GM19099 (cell line): ENCODE data around the gene MYO7B.

Experiments used
- POLR2A ChIP-seq: IDR thresholded peaks from 3 replicates; pipeline ENCODE4 v1.6.1; 2011; ENCODE audit warnings: low read depth; ENCODE audit not compliant: insufficient read length; ENCODE audit errors: extremely low read depth

Gene MYO7B

DNA sequence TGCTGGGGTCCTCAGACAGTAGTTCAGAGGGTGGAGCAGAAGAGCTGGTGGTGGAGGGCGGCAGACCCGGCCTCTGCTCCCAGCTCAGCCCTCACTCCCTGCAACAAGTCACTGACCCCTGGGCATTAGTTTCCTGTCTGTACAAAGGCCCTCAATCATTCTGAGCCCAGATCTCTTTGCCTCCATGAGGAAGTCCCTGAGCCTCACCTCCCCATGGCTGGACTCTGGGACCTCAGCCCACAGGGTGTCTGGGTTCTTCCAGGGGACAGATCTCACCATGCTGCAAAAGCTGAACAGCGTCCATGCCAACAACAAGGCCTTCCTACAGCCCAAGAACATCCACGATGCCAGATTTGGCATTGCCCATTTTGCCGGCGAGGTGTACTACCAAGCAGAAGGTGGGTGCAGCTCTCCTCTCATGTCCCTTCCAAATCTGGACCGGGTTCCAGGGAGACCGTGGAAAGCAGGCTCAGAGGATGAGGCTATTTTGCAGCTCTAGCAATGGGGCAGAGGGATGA, 49.1 kb downstream of the MYO7B start:
- no peak for TF ChIP-seq POLR2A

DNA sequence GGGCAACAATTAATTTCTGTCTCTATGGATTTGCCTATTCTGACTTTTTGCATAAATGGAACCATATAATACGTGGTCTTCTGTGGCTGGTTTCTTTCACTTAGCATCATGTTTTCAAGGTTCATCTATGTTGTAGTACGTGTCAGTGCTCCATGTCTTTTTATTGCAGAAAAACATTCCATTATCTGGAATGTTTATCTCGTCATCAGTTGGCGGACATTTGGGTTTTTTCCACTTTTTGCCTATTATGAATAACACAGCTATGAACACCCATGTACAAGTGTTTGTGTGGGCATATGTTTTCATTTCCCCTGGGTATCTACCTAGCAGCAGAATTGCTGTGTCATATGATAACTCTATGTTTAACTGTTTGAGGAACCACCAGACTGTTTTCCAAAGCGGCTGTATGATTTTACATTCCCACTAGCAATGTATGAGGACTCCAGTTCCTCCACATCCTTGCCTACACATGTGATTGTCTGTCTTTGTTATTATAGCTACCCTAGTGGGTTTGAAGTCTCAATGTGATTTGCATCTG, 49.9 kb downstream of the MYO7B start:
- TF ChIP-seq POLR2A = no peak

DNA sequence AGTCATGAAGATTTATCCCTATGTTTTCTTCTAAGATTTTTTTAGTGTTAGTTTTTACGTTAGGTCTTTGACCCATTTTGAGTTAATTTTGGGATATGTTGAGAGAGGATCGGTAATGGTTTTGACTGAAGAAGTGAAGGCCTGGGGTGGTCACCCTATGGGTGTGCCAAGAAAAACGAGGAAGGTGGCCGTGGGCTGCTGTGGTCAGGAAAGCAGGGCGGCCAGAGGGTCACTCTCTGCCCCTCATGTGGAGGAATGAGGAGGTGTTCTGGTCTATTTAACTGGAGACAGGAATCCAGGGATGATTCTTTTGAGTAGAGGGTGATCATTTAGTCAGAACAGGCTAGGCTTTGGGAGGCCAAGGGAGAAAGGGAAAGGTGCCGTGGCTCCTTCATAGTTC, 50.7 kb downstream of the MYO7B start:
- TF ChIP-seq POLR2A = no peak

DNA sequence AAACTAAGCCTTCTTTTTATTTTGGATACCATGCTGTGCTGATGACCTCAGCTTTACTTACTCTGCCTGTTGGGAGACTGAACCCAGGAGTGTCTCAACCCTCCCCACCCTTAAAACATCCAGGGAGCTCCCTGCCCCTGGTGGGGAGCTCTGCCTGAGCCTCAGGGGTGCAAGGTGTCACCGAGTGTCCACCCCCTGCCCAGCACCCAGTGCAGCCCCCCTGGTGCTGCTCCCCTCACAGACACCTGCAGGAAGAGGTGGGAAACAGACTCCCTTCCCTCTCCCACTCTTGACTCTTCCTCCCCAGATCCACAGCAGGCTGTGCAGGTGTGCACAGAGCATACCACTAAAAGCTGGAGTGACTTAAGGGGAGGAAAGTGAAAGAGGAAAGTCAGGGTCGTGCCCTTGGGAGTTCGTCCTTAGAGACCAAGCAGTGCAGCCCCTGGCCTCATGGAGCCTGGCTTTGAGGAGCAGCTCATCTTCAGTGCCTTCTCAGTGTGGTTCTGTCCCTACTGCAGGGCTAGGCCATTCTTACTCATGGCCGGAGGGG, 51.3 kb downstream of the MYO7B start:
- TF ChIP-seq POLR2A = no peak

DNA sequence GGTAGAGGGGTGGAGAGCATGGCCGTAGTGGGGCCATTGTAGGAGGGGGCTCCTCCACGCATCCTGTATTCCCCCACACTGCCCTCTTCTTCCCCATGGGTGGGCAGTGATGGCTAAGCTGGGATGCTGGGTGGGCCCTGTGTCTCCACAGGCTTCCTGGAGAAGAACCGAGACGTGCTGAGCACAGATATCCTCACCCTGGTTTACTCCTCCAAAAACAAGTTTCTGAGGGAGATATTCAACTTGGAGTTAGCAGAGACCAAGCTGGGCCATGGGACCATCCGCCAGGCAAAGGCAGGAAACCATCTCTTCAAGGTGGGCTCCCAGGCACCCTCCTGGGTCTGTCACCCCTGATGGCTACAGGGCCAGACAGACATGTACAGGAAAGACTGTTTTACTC, 52.8 kb downstream of the MYO7B start:
- TF ChIP-seq POLR2A = no peak

DNA sequence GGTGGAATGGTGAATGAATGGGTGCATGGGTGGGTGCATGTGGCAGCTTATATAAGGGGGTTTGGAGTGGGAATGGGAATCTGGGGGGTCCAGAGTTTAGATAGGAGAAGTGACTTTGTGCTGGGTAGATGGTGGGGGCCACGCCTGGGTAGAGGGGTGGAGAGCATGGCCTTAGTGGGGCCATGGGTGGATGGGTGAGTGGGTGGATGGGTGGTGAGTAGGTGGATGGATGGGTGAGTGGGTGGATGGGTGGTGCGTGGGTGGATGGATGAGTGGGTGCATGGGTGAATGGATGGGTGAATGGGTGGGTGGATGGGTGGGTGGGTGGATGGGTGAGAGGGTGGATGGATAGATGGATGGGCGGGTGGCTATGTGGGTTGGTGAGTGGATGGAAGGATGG, 53.9 kb downstream of the MYO7B start:
- no peak for TF ChIP-seq POLR2A

DNA sequence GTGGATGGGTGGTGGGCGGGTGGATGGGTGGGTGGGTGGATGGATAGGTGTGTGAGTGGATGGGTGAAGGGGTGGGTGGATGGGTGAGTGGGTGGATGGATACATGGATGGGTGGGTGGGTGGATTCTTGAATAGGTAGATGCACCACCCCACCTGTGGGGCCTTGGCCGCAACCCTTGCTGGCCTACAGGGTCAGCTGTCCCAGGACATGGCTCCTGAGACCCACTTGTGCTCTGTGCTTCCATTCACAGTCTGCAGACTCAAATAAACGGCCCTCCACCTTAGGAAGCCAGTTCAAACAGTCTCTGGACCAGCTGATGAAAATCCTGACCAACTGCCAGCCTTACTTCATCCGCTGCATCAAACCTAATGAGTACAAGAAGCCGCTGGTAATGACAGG, 54.4 kb downstream of the MYO7B start:
- TF ChIP-seq POLR2A = no peak

DNA sequence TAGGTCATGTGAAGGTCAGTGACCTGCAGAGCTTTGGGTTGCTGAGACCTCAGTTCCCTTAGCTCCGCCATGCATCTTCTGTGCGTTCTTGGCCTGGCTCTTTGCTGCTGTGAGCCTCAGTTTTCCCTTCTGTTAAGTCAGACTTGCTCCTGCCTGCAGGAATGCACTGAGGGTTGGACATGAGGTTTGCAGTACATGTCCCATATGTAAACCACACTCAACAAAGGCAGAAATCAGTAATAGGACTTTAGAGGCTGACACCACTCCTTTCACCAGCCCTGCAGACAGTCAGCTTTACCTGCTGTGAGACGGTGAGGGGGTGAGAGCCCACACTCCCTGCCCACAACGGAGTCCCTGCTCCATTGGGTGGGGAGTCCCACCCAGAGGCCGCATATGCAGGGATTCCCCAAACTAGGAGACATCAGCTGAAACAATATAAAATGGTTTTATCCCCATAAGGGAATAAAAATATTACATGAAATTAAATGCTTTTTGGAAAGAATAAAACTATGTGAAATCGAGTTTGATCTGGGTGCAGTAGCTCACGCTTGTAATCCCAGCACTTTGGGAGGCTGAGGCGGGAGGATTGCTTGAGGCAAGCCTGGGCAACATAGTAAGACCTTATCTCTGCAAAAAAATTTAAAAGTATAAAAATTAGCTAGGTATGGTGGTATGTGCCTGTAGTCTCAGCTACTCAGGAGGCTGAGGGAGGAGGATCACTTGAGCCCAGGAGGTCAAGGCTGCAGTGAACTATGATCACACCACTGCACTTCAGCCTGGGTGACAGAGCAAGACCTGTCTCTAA, 55.1 kb downstream of the MYO7B start:
- TF ChIP-seq POLR2A = no peak

DNA sequence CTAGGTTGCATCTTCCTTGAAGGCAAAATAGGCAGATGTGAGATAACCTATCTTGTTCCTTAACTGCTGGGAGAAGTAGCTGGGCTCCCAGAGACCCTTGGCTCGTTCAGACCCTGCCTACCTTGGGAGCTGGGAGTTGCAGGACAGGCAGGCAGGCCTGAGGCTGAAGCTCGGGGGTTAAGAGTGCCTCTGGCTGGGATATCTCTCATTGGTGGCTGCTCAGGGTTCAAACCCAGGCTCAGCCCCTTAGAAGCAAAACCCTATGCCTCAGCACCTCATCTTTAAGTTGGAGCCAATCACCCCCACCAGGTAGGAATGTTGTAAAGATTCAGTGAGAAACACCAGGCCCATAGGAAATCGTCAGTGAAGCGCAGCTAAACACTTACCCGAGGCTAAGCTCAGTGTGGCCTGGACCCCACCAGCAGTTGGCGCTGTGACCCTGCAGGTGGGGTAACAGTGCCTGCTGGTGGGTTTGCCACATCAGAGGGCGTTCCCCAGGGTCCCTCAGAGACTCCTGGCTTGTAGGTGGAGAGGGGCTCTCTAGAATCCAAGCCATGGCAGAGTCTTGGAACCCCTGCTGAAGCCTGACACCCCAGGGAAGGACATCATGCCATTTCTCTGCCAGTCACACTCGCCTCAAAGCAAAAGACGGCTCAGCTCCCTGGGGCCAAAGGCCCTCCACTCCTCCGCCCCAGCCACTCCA, 55.9 kb downstream of the MYO7B start:
- TF ChIP-seq POLR2A = no peak

DNA sequence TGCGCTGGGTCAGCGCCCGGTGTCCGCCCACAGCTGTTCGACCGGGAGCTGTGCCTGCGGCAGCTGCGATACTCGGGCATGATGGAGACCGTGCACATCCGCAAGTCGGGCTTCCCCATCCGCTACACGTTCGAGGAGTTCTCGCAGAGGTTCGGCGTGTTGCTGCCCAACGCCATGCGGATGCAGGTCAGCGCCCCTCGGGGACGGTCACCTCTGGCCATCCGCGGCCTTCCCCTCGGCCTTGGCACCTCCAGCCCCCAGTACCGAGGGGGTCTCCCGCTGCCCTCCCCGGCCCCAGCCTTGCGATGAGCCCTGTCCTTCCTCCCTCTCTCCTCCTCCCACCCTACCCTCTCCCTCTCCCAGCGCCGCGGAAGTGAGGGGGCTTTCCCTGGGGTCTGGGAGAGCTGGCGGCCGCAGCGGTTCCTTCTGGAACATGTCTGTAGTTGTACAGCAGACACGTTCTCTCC, 57.3 kb downstream of the MYO7B start:
- TF ChIP-seq POLR2A = no peak

DNA sequence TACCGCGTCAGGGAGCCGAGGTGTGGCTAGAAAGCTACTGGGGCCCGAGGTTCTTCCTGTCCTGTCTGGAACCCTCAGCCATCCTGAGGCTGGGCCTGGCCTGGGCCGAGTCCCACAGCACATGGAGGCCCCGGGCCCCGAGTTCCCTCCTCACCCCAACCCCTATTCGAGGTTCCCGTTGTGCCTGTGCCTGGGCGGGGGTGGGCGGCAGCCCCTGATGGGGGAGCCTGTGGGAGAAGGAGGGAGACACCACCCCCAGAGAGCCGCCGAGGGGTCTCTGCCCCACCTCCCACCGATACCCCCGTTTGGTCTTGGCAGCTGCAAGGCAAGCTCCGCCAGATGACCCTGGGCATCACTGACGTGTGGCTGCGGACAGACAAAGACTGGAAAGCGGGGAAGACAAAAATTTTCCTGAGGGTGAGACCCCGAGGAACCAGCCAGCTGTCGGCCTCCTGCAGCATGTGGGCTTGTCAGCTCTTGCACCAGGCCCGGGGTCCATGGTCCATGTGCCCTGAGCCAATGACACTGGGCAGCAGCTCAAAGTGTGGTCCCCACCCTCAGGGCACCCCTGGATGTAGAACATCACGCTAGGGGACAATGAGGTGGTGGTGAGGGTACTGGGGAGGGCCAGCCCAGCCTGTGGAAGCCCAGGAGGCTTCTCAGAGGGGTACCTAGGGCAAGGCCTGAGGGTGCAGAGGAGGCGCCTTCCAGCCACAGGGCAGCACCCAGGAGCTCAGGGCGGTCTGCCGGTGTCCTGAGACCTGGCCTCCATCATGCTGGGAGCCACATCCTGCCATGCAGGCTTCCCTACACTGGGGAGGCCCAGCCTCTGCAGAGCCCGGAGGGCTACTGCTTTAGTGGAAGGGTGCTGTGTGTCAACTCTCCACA, 58.0 kb downstream of the MYO7B start:
- no peak for TF ChIP-seq POLR2A

DNA sequence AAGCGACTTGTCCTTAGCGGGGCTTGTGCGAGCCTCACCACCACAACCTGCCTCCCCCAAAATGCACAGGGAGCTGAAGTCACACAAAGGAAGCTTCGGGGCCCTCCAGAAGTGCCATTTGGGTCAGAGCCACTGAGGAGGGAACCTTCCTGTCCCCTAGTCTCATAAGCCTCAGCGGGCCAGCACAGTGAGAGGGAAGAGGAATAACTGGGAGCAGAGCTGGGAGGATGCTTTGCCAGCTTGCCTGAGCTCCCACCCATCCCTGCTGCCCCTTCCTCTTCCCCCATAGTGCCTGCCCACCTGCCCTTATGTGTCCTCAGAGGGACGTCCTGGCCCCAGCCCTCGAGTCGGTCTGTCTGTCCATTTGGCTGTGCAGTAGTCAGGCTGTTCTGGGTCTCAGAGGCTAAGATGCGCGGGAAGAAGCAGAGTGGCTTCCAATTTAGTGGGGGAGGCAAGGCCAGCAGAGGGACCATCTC, 58.7 kb downstream of the MYO7B start:
- no peak for TF ChIP-seq POLR2A

DNA sequence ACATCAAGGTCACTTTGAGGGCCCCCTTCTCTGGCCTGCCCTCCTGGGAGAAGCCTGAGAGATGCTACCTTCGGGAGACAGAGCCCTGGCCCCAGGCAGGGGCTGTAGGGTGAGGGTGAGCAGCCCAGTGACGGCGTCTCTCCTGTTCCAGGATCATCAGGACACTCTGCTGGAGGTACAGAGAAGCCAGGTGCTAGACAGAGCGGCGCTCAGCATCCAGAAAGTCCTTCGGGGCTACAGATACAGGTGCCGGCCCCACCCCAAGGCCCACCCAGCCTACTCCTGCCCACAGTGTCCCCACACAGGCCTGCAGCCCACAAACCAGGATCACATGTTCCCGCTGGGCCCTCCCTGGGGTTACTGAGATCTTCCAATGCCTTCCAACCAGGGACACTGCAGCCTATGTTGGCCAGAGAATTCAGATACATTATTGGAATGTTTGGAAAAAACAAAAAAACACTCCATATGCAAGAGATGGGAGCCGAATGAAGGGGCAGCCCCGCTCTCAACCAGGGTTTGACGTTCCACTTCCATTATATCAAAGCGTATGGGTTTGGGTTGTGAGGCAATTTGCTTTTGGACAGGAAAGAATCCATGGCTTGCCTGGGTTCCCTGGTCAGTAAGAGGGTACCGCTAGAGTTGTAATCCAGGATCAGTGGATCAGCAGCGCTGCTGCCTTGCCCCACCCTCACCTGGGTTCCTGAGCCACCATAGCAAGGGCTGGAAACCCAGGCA, 61.0 kb downstream of the MYO7B start:
- TF ChIP-seq POLR2A = no peak

DNA sequence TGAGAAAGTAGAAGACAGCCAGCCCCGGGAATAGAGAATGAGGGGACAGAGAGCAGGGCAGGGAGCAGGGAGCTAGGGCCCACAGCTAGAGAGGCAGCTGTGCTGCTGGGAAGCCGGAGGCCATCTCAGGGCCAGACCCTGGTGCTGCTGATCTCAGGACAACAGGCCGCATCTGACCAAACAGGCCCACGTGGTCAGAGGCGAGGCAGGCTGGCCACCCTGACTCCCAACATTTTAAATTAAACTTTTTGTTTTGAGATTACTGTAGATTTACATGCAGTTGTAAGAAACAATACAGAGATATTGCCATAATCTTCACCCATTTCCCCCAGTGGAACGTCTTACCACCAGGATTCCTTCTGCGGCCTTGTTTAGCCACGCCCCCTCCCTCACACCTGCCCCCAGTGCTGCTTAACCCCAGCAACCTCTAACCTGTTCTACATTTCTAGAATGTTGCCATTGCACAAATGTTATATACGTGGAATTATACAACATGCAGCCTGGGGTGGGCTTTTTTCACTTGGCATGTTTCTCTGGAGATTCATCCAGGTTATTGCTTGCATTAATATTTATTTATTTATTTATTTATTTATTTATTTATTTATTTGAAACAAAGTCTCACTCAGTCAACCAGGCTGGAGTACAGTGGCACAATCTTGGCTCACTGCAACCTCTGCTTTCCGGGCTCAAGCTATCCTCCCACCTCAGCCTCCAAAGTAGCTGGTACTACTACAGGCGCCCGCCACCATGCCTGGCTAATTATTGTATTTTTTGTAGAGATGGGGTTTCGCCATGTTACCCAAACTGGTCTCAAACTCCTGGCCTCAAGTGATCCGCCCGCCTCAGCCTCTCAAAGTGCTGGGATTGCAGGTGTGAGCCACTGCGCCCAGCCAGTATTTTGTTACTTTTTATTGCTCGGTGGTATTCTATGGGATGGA, 61.8 kb downstream of the MYO7B start:
- TF ChIP-seq POLR2A = no peak
